ENCODE measurements around the gene UNC5C.

Gene UNC5C

GRCh38 chr4:95386410-95386809 lies 162.4 kb downstream of the UNC5C start:
- no peak for DNase-seq

DNA sequence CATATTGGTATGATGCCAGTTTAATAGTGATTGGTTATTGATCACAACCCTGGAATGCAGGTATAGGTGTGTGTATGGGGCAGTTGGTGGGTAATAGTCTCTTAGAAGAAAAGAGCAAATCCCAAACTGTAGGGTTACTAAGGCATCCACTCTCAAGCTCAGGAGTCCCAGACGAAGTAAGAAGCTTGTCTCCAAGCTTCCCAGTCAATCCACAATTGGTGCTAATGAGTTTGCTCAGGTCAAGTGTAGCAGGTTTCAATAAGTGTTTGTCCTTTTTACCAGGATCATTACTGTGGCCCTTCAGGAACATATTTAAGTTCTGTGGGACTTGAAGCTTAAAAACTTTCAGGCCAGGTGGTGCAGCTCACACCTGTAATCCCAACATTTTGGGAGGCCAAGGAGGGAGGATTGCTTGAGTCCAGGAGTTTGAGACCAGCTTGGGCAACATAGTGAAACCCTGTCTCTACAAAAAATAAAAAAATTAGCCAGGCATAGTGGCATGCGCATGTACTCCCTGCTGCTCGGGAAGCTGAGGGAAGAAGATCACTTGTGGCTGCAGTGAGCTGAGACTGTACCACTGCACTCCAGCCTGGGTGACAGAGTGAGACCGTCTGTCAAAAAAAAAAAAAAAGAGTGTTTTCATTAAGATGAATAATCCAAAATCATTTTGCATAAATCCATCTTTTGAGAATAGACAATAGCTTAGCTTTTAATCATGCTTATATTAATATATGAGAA lies 166.8 kb downstream of the UNC5C start:
- no peak for DNase-seq

DNA sequence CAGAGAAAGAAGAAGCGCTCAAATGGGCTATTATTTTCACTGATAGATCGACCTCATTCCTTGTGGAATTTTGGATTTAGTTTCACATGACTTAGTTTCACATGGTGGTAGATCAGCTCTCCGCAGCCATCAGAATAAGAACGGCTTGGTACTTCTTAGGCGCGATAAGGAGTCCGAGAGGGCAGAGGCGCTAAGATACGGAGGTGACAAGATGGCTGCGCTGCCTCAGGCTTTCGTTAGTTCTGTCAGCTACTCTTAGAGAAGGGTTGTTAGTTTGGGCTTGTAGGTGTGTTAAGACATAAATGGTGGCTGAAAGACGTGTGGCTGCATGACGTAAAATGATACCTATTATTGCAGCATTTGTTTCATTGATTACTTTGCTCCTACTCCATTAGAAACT lies 169.1 kb downstream of the UNC5C start:
- DNase-seq = no peak

DNA sequence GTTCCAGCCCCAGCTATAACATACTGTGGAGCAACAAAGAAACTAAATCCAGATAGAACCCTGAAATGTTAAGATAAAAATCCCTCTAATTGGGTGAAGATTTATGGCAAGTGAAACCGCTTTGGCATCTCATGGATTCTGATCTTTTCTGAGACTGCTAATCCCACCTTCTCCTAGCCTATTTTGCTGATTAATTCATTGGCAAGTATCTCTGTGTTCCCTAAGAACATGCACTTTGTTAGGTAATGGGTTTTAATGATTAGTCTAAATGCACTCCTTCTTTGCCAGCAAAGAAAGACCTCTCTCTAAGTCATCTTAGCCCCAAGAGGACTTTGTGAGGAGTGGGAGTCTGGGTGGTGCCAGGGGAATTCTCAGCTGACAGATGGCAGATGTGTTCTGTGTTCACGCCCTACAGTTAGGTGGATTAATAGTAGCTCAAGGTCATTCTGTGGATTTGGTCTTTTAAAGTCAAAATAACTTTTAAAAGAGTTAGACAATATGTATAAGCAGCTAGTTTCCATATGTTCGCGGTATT lies 171.3 kb downstream of the UNC5C start:
- DNase-seq = no peak

- no peak for DNase-seq
Measured at GRCh38 chr4:95371476-95372224, 177.1 kb downstream of the UNC5C start.

- no peak for DNase-seq
Measured at GRCh38 chr4:95367824-95368223, 180.9 kb downstream of the UNC5C start.

GRCh38 chr4:95363966-95364365 lies 184.8 kb downstream of the UNC5C start:
- no peak for DNase-seq

DNA sequence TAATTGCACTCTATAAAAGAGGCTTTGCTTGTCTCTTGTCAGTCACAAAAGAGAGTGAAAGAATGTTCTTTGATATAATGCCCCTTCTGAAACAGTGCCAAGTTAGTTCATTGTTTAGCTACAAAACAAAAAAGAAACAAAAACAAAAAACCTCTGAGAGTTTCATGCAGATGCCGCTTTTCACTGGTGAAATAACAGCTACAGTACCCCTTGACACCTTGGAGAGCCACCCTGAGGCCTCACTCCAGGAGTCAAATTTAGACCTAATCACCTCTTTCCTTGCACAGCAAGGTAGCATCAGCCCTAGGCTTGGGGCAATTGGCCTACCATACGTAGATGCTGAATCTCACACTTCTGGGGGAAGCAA lies 185.2 kb downstream of the UNC5C start:
- no peak for DNase-seq

DNA sequence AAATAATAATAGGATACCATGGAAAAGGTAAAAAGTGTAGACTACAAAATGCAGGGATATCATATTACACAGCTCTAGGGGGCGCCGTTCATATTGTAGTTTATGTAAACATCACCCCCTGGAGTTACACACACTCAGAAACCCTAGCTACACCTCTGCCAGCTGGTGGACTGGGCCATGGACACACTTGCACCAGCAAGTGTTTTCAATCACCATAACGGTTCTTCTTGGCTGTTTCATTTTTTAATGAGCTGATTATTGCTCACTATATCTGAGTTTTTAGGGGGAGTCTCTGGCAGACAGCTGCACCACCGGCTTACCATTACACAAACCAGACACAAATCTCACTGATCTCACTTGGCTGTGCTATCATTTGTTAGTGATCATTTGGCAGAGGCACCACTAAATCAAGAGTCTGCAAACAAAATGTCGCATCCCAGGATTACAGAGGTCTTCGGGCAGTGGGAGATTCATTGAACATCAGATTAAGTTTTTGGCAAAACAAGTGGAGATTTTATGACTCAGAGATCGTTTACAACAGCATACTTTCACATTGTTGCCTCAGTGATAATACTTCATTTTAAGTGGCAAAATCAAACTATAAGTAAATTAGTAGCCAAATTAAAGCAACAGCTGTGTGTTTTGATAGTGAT lies 185.7 kb downstream of the UNC5C start:
- DNase-seq = no peak

GRCh38 chr4:95362066-95362465 lies 186.7 kb downstream of the UNC5C start:
- DNase-seq = no peak

GRCh38 chr4:95361696-95361965 lies 187.1 kb downstream of the UNC5C start:
- no peak for DNase-seq

DNA sequence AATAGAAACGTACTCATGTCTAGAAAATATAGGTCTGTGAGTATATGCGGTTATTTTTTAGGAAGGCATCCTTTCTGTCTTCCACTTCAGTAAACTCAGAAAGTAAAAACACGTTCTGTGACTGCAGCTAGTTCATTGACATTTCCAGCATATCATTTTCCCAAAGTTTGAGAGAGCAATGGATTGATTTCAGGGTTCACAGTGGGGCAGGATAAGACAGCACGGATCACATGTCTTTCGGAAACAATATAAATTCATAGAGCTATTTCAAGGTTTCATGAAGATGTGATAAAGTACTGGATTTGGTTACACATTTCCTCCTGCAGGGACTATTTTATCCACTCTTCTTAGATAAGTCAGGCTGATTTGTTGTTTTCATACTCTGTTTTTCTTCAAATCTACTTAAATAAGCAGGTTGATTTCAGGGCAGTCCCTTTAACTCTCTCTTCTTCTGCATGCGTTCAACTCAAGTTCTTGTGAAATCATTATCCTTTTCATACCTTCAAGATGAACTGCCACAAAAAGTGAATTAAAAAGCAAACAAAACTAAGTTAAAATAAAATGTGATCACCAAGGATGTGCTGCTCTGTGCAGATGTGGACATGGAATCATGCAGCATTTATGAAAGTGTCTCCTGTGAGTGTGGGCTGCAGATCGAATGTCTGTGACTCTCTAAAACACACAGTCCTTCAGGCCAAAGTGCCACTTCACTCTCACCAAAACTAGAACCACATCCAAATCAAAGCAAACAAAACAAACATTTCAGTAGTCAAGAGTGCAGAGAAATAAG lies 187.7 kb downstream of the UNC5C start:
- no peak for DNase-seq

DNA sequence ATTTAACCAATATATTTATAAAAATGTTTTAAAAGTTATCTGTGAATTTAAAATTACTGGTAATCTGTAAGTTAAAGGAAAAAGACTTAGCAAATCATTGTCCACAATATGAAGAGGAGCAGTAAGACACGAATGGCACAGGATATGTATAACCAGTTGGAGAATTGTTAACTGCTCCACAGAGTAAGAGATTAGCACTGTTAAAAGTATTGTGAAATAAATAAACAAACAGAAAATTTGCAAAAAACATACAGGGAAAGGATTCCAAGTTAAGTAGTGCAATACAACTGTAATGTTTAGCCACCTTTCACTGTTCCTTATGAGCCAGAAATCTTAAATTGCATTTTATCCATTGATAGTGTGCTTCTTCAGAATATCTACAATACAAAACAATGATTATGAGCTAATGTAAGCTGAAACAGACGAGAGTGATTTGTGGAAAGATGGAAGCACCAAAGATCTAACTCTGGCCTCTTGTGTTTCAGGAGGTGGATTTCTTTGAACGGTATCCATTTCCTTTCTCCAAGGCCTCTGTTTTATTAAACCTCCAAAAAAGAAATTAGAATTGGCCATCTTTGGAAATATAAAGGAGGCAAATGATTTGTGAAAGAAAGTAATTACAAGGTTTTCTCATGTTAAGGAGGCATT lies 188.4 kb downstream of the UNC5C start:
- DNase-seq = no peak

- DNase-seq = no peak
Measured at GRCh38 chr4:95358421-95358820, 190.4 kb downstream of the UNC5C start.

DNA sequence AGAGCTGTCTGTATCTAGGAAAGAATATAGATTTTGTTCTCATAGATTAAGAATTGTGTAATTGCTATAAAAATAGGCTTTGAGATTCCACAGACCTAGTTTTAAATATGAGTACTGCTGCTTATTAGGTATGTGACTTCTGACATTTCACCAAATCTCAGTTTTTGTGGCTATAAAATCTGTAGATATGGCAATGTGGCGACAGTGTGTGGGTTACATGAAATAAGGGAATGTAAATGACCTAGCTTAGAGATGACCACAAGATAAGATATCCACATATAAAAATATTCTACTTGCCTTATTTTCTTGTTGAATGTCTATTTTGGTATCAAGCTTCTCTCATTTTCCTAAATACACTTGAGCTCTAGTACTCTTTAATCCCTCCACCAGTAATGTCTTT lies 193.8 kb downstream of the UNC5C start:
- no peak for DNase-seq

DNA sequence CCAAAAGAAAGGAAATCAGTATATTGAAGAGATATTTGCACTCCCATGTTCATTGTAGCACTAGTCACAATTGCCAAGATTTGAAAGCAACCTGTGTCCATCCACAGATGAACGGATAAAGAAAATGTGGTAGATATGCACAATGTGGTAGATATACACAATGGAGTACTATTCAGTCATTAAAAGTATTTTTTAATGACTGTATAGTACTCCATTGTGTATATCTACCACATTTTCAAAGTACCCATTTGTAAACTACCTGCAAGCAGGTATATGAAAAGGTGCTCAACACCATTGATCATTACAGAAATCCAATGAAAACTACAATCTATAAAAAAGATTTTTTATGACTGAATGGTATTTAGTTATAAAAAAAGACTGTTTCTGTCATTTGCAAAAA lies 200.4 kb downstream of the UNC5C start:
- no peak for DNase-seq

- no peak for DNase-seq
Measured at GRCh38 chr4:95343235-95343634, 205.5 kb downstream of the UNC5C start.

DNA sequence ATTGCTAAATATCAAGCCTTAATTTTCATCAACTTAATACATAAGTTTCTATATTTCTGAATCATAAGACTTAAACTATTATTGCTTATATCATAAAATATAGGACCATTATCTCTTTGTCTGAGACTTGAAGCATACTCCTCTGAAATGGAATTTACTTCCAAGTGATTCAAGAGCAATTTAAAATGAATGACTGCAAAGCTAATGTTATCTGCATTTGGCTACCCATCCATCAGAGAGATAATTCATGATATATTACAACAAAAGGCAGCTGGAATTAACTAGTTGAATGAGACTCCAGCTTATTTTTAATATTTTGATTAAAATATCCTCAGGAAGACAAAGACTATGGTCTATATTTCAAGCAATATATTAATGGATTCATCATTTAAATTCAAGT lies 208.6 kb downstream of the UNC5C start:
- DNase-seq = no peak

DNA sequence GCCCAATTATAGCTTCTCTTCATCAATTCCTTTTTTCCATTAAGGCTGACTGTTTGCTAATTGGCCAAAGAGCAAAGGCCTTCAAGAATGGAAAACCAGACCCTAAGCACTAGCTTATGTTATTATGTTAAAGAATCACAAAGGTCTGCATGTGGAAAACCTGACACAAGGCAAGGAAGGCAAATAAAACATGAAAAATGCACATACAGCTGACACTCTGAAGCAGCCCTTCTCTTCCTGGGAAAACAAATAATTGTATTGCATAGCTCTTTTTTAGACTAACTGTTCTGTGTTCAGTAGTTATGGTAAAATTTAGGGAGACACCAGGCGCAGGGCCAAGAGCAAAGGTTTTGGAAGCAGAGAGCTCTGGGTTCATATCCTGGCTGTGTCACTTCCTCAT lies 223.1 kb downstream of the UNC5C start:
- DNase-seq = no peak

DNA sequence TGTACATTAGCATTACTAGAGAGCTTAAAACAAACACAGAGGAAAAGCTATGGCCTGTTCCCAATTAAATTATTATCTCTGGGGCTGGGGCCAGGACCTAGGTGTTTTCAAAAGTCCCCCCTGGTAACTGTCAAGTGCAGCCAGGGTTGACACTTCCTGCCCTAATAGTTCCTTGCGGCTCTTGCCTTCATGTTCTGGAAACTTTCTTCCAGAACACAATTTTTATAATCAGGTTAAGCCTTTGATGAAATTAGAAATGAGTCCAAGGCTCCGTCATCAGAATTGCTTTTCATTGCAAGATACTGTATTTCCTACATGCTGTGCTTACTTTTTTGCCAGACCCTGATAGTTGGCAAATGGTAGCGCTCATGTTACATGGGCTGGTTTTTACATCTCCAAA lies 229.6 kb downstream of the UNC5C start:
- DNase-seq = no peak

- no peak for DNase-seq
Measured at GRCh38 chr4:95318483-95318882, 230.3 kb downstream of the UNC5C start.

DNA sequence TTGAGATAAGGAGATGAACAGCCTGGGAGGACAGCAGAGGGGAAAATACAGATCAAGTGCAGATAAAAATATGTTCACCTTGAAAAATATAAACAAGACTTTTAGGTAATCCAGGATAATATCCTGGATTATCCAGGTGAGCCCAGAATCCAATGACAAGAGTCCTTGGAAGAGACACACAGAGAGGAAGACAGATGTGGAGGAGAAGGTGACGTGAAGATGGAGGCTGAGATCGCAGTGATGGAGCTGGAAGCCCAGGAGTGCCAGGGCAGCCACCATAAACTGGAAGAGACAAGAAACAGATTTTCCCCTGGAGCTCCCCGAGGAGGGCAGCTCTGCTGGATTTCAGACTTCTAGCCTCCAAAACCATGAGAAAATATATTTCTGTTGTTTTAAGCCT lies 230.7 kb downstream of the UNC5C start:
- no peak for DNase-seq

Data from CD4-positive, alpha-beta T cell treated with Interferon alpha-2 for 1 hour (primary cell).